MM.1S (cell line): ENCODE measurements around the gene GPC3.

Experiments
- DNase-seq: peaks from one replicate; pipeline ENCODE4 v3.0.0-alpha.2; 2015
- H2AFZ ChIP-seq: fragments of 300-600 bp; sonication (generic); 2 replicates; pipeline ENCODE4 v1.6.0; 2016; ENCODE audit warnings: antibody characterized with exemption, low read length
- H3F3A ChIP-seq: fragments of 300-600 bp; sonication (generic); 2 replicates; pipeline ENCODE4 v1.6.1; 2016; ENCODE audit warnings: mild to moderate bottlenecking, antibody characterized with exemption, low read length, moderate library complexity, mixed read lengths; ENCODE audit not compliant: insufficient read depth
- H3K27ac ChIP-seq: fragments of 300-600 bp; sonication (generic); 2 replicates; pipeline ENCODE4 v1.5.1; 2016; ENCODE audit warnings: mild to moderate bottlenecking, low read length
- H3K27me3 ChIP-seq: fragments of 300-600 bp; sonication (generic); replicated peaks from 2 replicates; pipeline ENCODE4 v1.6.0; 2016; ENCODE audit warnings: low read length; ENCODE audit not compliant: insufficient read depth
- H3K36me3 ChIP-seq: fragments of 300-600 bp; sonication (generic); replicated peaks from 2 replicates; pipeline ENCODE4 v1.6.1; 2016; ENCODE audit warnings: mild to moderate bottlenecking, low read length, mixed read lengths; ENCODE audit not compliant: insufficient read depth
- H3K4me1 ChIP-seq: fragments of 300-600 bp; sonication (generic); 2 replicates; pipeline ENCODE4 v1.6.1; 2016; ENCODE audit warnings: low read length, mixed read lengths
- H3K4me2 ChIP-seq: fragments of 300-600 bp; sonication (generic); 2 replicates; pipeline ENCODE4 v1.6.0; 2016; ENCODE audit warnings: low read depth, low read length
- H3K4me3 ChIP-seq: fragments of 300-600 bp; sonication (generic); 2 replicates; pipeline ENCODE4 v1.5.1; 2016; ENCODE audit warnings: low read length, mixed read lengths
- H3K79me2 ChIP-seq: fragments of 300-600 bp; sonication (generic); 2 replicates; pipeline ENCODE4 v1.6.1; 2016; ENCODE audit warnings: mixed run types, low read length, mixed read lengths
- H3K9ac ChIP-seq: fragments of 300-600 bp; sonication (generic); 2 replicates; pipeline ENCODE4 v1.6.1; 2016; ENCODE audit warnings: low read length, mixed read lengths
- H3K9me2 ChIP-seq: fragments of 300-600 bp; sonication (generic); replicated peaks from 2 replicates; pipeline ENCODE4 v1.6.1; 2016; ENCODE audit warnings: mild to moderate bottlenecking, low read length, mixed read lengths; ENCODE audit not compliant: insufficient read depth
- H3K9me3 ChIP-seq: fragments of 300-600 bp; sonication (generic); replicated peaks from 2 replicates; pipeline ENCODE4 v1.6.1; 2016; ENCODE audit warnings: mild to moderate bottlenecking, low read length, mixed read lengths; ENCODE audit not compliant: insufficient read depth
- H4K20me1 ChIP-seq: fragments of 300-600 bp; sonication (generic); 2 replicates; pipeline ENCODE4 v1.6.1; 2016; ENCODE audit warnings: mild to moderate bottlenecking, low read length, moderate library complexity, mixed read lengths; ENCODE audit not compliant: insufficient read depth
- EZH2 ChIP-seq: fragments of 300-600 bp; sonication (generic); optimal IDR thresholded peaks from 2 replicates; pipeline ENCODE3; 2017; ENCODE audit warnings: low read depth, mild to moderate bottlenecking, antibody characterized with exemption, low read length, mixed read lengths
- EZH2phosphoT487 ChIP-seq: fragments of 300-600 bp; sonication (generic); IDR thresholded peaks from 2 replicates; pipeline ENCODE4 v1.6.1; 2018; ENCODE audit warnings: antibody characterized with exemption, low read length
- TF ChIP-seq, protein P1 (sequence below): fragments of 300-600 bp; sonication (generic); IDR thresholded peaks from 2 replicates; pipeline ENCODE4 v1.5.1; 2016; ENCODE audit warnings: antibody characterized with exemption, low read length, mixed read lengths

GPC3 gene

GRCh38 chrX:133939655-133940302 is 45.6 kb downstream of the GPC3 start:
- no peaks in the 10 kb centered on the region for H3K27me3 ChIP-seq
- H2AFZ ChIP-seq = no peak overlapping the region
- H4K20me1 ChIP-seq = no peaks in the 10 kb centered on the region
- DNase-seq = no peak
- no peak overlapping the region for H3K4me2 ChIP-seq
- H3K36me3 ChIP-seq = no peaks in the 10 kb centered on the region
- no peaks in the 10 kb centered on the region for H3K79me2 ChIP-seq
- H3K27ac ChIP-seq = no peak overlapping the region
- H3K9ac ChIP-seq = no peak overlapping the region
- H3K4me1 ChIP-seq = no peaks in the 10 kb centered on the region
- TF ChIP-seq, protein P1, sequence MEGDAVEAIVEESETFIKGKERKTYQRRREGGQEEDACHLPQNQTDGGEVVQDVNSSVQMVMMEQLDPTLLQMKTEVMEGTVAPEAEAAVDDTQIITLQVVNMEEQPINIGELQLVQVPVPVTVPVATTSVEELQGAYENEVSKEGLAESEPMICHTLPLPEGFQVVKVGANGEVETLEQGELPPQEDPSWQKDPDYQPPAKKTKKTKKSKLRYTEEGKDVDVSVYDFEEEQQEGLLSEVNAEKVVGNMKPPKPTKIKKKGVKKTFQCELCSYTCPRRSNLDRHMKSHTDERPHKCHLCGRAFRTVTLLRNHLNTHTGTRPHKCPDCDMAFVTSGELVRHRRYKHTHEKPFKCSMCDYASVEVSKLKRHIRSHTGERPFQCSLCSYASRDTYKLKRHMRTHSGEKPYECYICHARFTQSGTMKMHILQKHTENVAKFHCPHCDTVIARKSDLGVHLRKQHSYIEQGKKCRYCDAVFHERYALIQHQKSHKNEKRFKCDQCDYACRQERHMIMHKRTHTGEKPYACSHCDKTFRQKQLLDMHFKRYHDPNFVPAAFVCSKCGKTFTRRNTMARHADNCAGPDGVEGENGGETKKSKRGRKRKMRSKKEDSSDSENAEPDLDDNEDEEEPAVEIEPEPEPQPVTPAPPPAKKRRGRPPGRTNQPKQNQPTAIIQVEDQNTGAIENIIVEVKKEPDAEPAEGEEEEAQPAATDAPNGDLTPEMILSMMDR = no peak
- no peak for TF ChIP-seq EZH2phosphoT487
- no peak for TF ChIP-seq EZH2
- no peaks in the 10 kb centered on the region for H3K9me3 ChIP-seq
- H3K9me2 ChIP-seq = no peaks in the 10 kb centered on the region
- H3F3A ChIP-seq = no peaks in the 10 kb centered on the region
- no peak overlapping the region for H3K4me3 ChIP-seq

DNA sequence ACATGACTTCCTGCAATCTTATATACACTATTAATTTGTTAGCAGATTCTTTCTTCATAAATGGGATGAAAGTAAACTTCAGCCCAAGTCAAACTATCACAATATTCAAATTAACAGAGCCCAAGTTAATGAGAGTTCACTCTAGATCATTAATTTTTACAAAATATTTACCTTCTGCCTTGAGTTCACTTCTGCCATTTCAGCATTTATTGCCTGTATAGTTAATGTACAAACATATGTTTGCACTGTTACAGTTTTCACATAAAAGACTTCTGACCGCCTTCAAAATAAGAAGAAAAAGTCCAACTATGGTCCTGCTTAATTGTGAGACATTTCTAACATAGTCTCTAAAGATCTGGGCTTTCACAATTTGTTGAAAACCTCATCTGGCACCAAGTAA is 46.9 kb downstream of the GPC3 start:
- no peak for DNase-seq
- no peak overlapping the region for H2AFZ ChIP-seq
- H3K36me3 ChIP-seq = no peaks in the 10 kb centered on the region
- H3K27me3 ChIP-seq = no peaks in the 10 kb centered on the region
- no peak overlapping the region for H3K4me3 ChIP-seq
- H3K27ac ChIP-seq = no peak overlapping the region
- no peaks in the 10 kb centered on the region for H3K79me2 ChIP-seq
- no peaks in the 10 kb centered on the region for H4K20me1 ChIP-seq
- no peak overlapping the region for H3K9ac ChIP-seq
- no peaks in the 10 kb centered on the region for H3K4me1 ChIP-seq
- H3F3A ChIP-seq = no peaks in the 10 kb centered on the region
- no peaks in the 10 kb centered on the region for H3K9me3 ChIP-seq
- TF ChIP-seq EZH2 (no peak), EZH2phosphoT487 (no peak)
- TF ChIP-seq, protein P1 = no peak
- no peaks in the 10 kb centered on the region for H3K9me2 ChIP-seq
- H3K4me2 ChIP-seq = no peak overlapping the region

DNA sequence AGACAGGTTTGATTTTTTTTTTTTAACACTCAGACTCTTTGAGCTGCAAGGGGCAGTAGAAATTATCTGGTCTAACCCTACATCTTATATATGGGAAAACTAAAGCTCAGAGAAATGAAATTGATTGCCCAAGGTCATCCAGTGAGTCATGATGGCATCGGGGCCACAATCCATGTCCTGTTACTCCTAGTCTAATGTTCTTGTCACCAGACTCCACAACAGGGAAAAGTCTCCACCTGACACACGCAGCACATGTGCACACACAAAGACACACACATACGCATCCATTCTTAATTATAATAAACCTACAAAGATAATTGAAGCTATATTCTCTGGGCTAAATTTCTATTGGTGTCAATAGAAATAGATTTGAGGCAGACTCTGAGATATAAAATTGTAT is 48.4 kb downstream of the GPC3 start:
- no peaks in the 10 kb centered on the region for H3K4me1 ChIP-seq
- H3K9me3 ChIP-seq = no peaks in the 10 kb centered on the region
- no peak overlapping the region for H2AFZ ChIP-seq
- no peak for DNase-seq
- no peaks in the 10 kb centered on the region for H3K36me3 ChIP-seq
- H3K9me2 ChIP-seq = no peaks in the 10 kb centered on the region
- TF ChIP-seq EZH2 (no peak), EZH2phosphoT487 (no peak)
- TF ChIP-seq, protein P1 = no peak
- no peaks in the 10 kb centered on the region for H3F3A ChIP-seq
- no peaks in the 10 kb centered on the region for H3K27me3 ChIP-seq
- no peak overlapping the region for H3K4me2 ChIP-seq
- no peak overlapping the region for H3K9ac ChIP-seq
- no peak overlapping the region for H3K27ac ChIP-seq
- H3K79me2 ChIP-seq = no peaks in the 10 kb centered on the region
- H4K20me1 ChIP-seq = no peaks in the 10 kb centered on the region
- H3K4me3 ChIP-seq = no peak overlapping the region
